WTC11 (cell line): ENCODE results near the gene HJV. TPM values are rescaled to one million over a fixed set of nuclear protein-coding genes. Genes with fewer than 3 reads are reported as not detected.
A peak's percentile ranks its signal among the peaks of the same experiment; 100 is the strongest.

Experiments
- ATAC-seq: fragments of 200-7000 bp; cut with Tn5 transposase; 2 replicates; pipeline ENCODE4 v1.10.0; 2021; ENCODE audit warnings: mild to moderate bottlenecking, moderate library complexity
- CTCF ChIA-PET: fragments of 300-600 bp; sonication (Branson Sonifier 250); formaldehyde crosslinking; loops from one replicate; lab custom pipeline; 2021; ENCODE audit warnings: antibody characterized with exemption; lab: Charles Lee
- POLR2A ChIA-PET: fragments of 350-600 bp; sonication (Branson Sonifier 250); formaldehyde crosslinking; loops from one replicate; lab custom pipeline; 2021; ENCODE audit warnings: antibody characterized with exemption; lab: Charles Lee
- DNase-seq: peaks from one replicate; pipeline ENCODE4 v3.0.0; 2021; ENCODE audit warnings: low spot score
- H3K27ac Mint-ChIP-seq: 2 replicates; pipeline ENCODE4 v1.8.0; 2021; ENCODE audit warnings: mixed read lengths
- H3K27me3 Mint-ChIP-seq: 2 replicates; pipeline ENCODE4 v1.8.0; 2021; ENCODE audit warnings: low read depth, mild to moderate bottlenecking, moderate library complexity, mixed read lengths
- H3K36me3 Mint-ChIP-seq: 2 replicates; pipeline ENCODE4 v1.8.0; 2021; ENCODE audit warnings: mixed read lengths
- H3K4me1 Mint-ChIP-seq: 2 replicates; pipeline ENCODE4 v1.8.0; 2022; ENCODE audit warnings: mixed read lengths
- H3K4me3 Mint-ChIP-seq: 2 replicates; pipeline ENCODE4 v1.8.0; 2021; ENCODE audit warnings: mild to moderate bottlenecking, moderate library complexity, mixed read lengths
- H3K9me3 Mint-ChIP-seq: 2 replicates; pipeline ENCODE4 v1.8.0; 2021; ENCODE audit warnings: mixed read lengths
- ARID4B ChIP-seq: sonication (generic); formaldehyde crosslinking; IDR thresholded peaks from 2 replicates; pipeline ENCODE4 v1.8.0; 2023; ENCODE audit warnings: missing genetic modification reagents, mild to moderate bottlenecking, borderline replicate concordance
- CREB1 ChIP-seq: sonication (generic); formaldehyde crosslinking; IDR thresholded peaks from 2 replicates; pipeline ENCODE4 v1.8.0; 2023; ENCODE audit warnings: mild to moderate bottlenecking, missing genetic modification reagents
- E2F5 ChIP-seq: sonication (generic); formaldehyde crosslinking; IDR thresholded peaks from 2 replicates; pipeline ENCODE4 v1.8.1; 2022; ENCODE audit warnings: mild to moderate bottlenecking, moderate library complexity, missing genetic modification reagents
- FOXK1 ChIP-seq: sonication (generic); formaldehyde crosslinking; IDR thresholded peaks from 2 replicates; pipeline ENCODE4 v1.8.0; 2022; ENCODE audit warnings: mild to moderate bottlenecking, moderate library complexity, missing genetic modification reagents
- GABPB1 ChIP-seq: sonication (generic); formaldehyde crosslinking; IDR thresholded peaks from 2 replicates; pipeline ENCODE4 v1.8.1; 2023; ENCODE audit warnings: mild to moderate bottlenecking, missing genetic modification reagents
- MAX ChIP-seq: sonication (generic); formaldehyde crosslinking; IDR thresholded peaks from 2 replicates; pipeline ENCODE4 v1.8.0; 2022; ENCODE audit warnings: mild to moderate bottlenecking, missing genetic modification reagents
- MLX ChIP-seq: sonication (generic); formaldehyde crosslinking; IDR thresholded peaks from 2 replicates; pipeline ENCODE4 v1.8.1; 2023; ENCODE audit warnings: mild to moderate bottlenecking, missing genetic modification reagents, moderate library complexity
- NR1H2 ChIP-seq: sonication (generic); formaldehyde crosslinking; IDR thresholded peaks from 2 replicates; pipeline ENCODE4 v1.9.0; 2021; ENCODE audit warnings: mild to moderate bottlenecking, moderate library complexity, missing genetic modification reagents
- OVOL2 ChIP-seq: fragments of 250-450 bp; sonication (Bioruptor Pico); IDR thresholded peaks from 2 replicates; pipeline ENCODE4 v1.9.0; 2021; ENCODE audit warnings: mild to moderate bottlenecking, borderline replicate concordance
- SMAD3 ChIP-seq: sonication (generic); formaldehyde crosslinking; IDR thresholded peaks from 2 replicates; pipeline ENCODE4 v1.8.0; 2022; ENCODE audit warnings: missing genetic modification reagents, mild to moderate bottlenecking, borderline replicate concordance
- ZNF671 ChIP-seq: fragments of 250-450 bp; sonication (Bioruptor Pico); IDR thresholded peaks from 2 replicates; pipeline ENCODE4 v1.8.0; 2021; ENCODE audit warnings: mild to moderate bottlenecking
- total RNA-seq: library from RNA; stranded (reverse); gene quantifications from 3 replicates; pipeline ENCODE4 v1.2.3, GENCODE V29; 2021
- TF ChIP-seq, protein P1 (sequence below): sonication (generic); formaldehyde crosslinking; IDR thresholded peaks from 2 replicates; pipeline ENCODE4 v1.8.1; 2023; ENCODE audit warnings: mild to moderate bottlenecking, moderate library complexity, missing genetic modification reagents
- TF ChIP-seq, protein P2 (sequence below): fragments of 250-450 bp; sonication (Bioruptor Pico); IDR thresholded peaks from 2 replicates; pipeline ENCODE4 v1.9.0; 2021; ENCODE audit warnings: mild to moderate bottlenecking, borderline replicate concordance

Gene HJV
- total RNA-seq, 1 experiment from 2014 or later: 0.31 TPM

DNA sequence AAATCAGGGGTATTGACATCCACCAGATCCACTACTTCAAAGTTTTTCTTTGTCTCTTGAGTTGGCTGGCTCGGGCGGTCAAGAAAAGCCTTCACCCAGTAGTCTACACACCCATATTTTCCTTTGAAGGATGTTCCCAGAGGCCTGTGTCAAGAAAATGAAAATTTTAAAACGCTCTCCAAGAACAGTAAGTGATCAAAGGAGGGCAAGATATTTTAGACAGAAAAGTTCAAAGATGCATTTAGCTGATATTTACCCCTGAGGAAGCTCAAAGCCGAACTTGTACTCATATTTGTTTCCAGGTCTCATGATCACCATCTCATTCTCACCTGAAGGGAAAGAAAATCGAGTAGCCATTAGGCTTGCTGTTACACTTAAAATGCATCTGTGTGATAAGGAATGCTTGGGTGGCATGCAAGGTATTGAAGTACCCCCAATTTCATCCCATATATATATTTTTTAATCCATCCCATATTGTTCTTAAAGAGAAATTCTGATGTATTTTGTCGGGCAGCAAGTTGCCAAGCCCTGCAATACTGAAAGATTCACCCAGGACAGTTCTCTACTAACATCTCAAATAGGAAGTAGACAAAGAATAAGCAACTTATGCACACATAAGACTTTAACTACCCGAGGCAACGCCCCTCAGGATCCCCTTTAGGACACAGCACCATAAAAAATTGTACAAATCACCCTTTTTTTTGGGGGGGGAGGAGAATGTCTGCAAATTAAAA is 26.2 kb downstream of the HJV start (continued):
- TF ChIP-seq, protein P1, sequence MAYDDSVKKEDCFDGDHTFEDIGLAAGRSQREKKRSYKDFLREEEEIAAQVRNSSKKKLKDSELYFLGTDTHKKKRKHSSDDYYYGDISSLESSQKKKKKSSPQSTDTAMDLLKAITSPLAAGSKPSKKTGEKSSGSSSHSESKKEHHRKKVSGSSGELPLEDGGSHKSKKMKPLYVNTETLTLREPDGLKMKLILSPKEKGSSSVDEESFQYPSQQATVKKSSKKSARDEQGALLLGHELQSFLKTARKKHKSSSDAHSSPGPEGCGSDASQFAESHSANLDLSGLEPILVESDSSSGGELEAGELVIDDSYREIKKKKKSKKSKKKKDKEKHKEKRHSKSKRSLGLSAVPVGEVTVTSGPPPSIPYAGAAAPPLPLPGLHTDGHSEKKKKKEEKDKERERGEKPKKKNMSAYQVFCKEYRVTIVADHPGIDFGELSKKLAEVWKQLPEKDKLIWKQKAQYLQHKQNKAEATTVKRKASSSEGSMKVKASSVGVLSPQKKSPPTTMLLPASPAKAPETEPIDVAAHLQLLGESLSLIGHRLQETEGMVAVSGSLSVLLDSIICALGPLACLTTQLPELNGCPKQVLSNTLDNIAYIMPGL: no peak
- TF ChIP-seq OVOL2 (no peak), CREB1 (CRISPR knock-in tag) (no peak), NR1H2 (no peak), MLX (CRISPR knock-in tag) (no peak), SMAD3 (CRISPR knock-in tag) (no peak), MAX (CRISPR knock-in tag) (no peak), ZNF671 (CRISPR knock-in tag) (no peak), ARID4B (CRISPR knock-in tag) (no peak), FOXK1 (CRISPR knock-in tag) (no peak)
- TF ChIP-seq, protein P2, sequence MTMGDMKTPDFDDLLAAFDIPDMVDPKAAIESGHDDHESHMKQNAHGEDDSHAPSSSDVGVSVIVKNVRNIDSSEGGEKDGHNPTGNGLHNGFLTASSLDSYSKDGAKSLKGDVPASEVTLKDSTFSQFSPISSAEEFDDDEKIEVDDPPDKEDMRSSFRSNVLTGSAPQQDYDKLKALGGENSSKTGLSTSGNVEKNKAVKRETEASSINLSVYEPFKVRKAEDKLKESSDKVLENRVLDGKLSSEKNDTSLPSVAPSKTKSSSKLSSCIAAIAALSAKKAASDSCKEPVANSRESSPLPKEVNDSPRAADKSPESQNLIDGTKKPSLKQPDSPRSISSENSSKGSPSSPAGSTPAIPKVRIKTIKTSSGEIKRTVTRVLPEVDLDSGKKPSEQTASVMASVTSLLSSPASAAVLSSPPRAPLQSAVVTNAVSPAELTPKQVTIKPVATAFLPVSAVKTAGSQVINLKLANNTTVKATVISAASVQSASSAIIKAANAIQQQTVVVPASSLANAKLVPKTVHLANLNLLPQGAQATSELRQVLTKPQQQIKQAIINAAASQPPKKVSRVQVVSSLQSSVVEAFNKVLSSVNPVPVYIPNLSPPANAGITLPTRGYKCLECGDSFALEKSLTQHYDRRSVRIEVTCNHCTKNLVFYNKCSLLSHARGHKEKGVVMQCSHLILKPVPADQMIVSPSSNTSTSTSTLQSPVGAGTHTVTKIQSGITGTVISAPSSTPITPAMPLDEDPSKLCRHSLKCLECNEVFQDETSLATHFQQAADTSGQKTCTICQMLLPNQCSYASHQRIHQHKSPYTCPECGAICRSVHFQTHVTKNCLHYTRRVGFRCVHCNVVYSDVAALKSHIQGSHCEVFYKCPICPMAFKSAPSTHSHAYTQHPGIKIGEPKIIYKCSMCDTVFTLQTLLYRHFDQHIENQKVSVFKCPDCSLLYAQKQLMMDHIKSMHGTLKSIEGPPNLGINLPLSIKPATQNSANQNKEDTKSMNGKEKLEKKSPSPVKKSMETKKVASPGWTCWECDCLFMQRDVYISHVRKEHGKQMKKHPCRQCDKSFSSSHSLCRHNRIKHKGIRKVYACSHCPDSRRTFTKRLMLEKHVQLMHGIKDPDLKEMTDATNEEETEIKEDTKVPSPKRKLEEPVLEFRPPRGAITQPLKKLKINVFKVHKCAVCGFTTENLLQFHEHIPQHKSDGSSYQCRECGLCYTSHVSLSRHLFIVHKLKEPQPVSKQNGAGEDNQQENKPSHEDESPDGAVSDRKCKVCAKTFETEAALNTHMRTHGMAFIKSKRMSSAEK (CRISPR knock-in tag): no peak

DNA sequence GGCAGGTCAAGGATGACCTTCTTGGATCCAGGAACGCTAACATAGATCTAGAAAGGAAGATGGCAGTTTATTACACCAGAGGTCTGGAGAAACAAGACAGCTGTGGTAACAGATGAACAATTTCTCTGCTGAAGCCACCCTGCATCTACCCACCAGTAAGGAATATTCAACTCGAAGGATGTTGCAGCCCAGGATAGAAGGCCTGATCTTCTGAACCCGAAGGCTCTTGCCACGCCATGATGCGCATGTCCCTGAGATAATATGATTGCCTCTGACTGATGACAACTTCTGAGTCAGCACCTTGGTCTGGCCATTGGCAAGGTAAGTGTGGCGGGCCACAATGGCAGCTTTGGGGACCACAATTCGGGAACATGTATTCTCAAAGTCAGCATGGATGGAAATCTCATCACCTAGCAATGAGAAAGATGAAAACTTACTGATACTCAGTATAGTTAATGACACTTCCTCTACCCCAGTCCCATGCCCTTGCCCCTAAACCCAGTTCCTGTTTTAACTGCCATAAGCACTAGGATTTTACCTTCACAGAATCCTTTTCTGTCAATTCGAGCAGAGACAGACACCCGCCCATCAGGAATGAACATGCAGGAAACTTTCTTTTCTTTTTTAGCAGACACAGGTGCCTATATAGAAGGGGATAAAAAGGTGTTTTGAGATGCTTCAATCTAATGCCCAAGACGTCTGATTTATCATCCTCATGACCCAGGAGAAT is 27.0 kb downstream of the HJV start:
- no peak for DNase-seq
- Mint-ChIP-seq H3K4me1 (peaks cover 73% of the 10 kb centered on the region), H3K27ac (no peak overlapping the region), H3K27me3 (no peaks in the 10 kb centered on the region), H3K36me3 (peaks cover 41% of the 10 kb centered on the region), H3K9me3 (no peaks in the 10 kb centered on the region), H3K4me3 (peak overlapping the region; percentile 98)
- TF ChIP-seq E2F5: no peak
- 0 out of 2 replicates have a peak, but pooled peaks have one; percentile 29 for TF ChIP-seq GABPB1 (CRISPR knock-in tag)
- no peak for ATAC-seq
- POLR2A ChIA-PET: interaction anchor here (1.2 to 1.3 kb wide), 2 partner anchors 14 to 15 kb away, joined by 3 to 5 read pairs; no protein-coding TSS in a partner anchor
- CTCF ChIA-PET: interaction anchor here (1.3 kb wide), 1 partner anchor 17 kb away, joined by 3 read pairs; no protein-coding TSS in a partner anchor
